ENCODE data around the gene HCRT. TPM values are rescaled to one million over a fixed set of nuclear protein-coding genes. Genes with fewer than 3 reads are reported as not detected.

HCRT gene
- total RNA-seq, 1 donor from 2014 or later = not detected

DNA sequence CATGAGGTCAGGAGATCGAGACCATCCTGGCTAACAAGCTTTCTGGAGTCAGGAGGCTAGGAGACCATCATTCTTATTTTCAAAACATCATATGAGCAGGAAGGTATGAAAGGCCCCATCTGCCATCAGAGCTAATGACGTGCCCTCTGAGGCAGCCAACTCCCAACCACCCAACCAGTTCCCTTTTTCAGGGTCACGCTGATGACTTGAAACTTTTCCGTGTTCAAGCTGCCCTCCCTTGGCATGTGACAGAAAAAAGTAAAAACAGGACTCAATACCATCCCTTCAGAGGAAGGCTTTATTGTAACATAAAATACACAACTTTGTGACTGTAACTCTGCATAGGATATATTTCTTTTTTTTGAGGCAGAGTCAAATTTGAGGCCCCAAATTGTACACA, 13.6 kb upstream of the HCRT start:
- Histone ChIP-seq H3K4me2 (ENCODE audit: low read length) (no peak overlapping the region), H3K9ac (ENCODE audit: low read length) (no peak overlapping the region), H3K4me3 (ENCODE audit: insufficient read depth, low read depth, low read length) (no peak overlapping the region), H3K27me3 (ENCODE audit: insufficient read depth, low read length) (no peaks in the 10 kb centered on the region), H3K36me3 (ENCODE audit: insufficient read depth, low read length) (peaks cover 2% of the 10 kb centered on the region), H3K9me3 (ENCODE audit: insufficient read depth, low read depth, low read length) (no peaks in the 10 kb centered on the region), H4K20me1 (ENCODE audit: insufficient read depth, low read length) (peaks cover 12% of the 10 kb centered on the region), H3K4me1 (ENCODE audit: insufficient read depth, low read length) (no peaks in the 10 kb centered on the region), H2AFZ (ENCODE audit: low read depth, low read length) (no peak overlapping the region), H3K27ac (ENCODE audit: low read depth, low read length) (no peak overlapping the region), H3K79me2 (ENCODE audit: insufficient read depth, low read length) (no peaks in the 10 kb centered on the region)
- H3K27ac Mint-ChIP-seq (ENCODE audit: unreplicated experiment) = no peak overlapping the region
- TF ChIP-seq, protein P1, sequence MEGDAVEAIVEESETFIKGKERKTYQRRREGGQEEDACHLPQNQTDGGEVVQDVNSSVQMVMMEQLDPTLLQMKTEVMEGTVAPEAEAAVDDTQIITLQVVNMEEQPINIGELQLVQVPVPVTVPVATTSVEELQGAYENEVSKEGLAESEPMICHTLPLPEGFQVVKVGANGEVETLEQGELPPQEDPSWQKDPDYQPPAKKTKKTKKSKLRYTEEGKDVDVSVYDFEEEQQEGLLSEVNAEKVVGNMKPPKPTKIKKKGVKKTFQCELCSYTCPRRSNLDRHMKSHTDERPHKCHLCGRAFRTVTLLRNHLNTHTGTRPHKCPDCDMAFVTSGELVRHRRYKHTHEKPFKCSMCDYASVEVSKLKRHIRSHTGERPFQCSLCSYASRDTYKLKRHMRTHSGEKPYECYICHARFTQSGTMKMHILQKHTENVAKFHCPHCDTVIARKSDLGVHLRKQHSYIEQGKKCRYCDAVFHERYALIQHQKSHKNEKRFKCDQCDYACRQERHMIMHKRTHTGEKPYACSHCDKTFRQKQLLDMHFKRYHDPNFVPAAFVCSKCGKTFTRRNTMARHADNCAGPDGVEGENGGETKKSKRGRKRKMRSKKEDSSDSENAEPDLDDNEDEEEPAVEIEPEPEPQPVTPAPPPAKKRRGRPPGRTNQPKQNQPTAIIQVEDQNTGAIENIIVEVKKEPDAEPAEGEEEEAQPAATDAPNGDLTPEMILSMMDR (IDR thresholded peaks at IDR 0.05; ENCODE audit: insufficient read depth, low read depth, low read length) = no peak
- TF ChIP-seq EZH2 (IDR thresholded peaks at IDR 0.05; ENCODE audit: insufficient read depth, low read length) = no peak
- no peaks in the 10 kb centered on the region for H3K4me1 Mint-ChIP-seq (ENCODE audit: low read depth, unreplicated experiment)
- FAIRE-seq (no peak), DNase-seq (ENCODE audit: low read depth) (no peak)
- no peaks in the 10 kb centered on the region for H3K9me3 Mint-ChIP-seq (ENCODE audit: unreplicated experiment)
- H3K36me3 Mint-ChIP-seq (ENCODE audit: low read depth, unreplicated experiment) = peaks cover 14% of the 10 kb centered on the region
- H3K27me3 Mint-ChIP-seq (ENCODE audit: low read depth, unreplicated experiment) = no peaks in the 10 kb centered on the region
- no peak overlapping the region for H3K4me3 Mint-ChIP-seq (ENCODE audit: unreplicated experiment)

DNA sequence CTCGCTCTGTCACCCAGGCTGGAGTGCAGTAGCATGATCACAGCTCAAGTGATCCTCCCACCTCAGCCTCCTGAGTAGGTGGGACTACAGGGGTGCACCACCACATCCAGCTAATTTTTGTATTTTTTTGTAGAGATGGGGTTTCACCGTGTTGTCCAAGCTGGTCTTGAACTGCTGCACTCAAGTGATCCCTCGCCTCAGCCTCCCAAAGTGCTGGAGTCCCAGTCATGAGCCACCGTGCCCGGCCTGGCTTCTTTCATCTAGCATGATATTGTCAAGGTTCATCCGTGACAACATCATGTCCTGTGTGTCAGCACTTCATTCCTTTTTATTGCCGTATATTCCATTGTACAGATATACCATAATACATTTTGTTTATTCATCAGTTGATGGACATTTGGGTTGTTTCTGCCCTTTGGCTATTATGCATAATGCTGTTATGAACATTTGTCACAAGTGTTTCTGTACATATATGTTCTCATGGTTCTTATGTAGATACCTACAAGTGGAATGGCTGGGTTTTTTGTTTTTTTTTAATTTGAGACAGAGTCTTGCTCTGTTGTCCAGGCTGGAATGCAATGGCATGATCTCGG, 12.4 kb upstream of the HCRT start:
- Mint-ChIP-seq H3K4me1 (ENCODE audit: low read depth, unreplicated experiment) (no peaks in the 10 kb centered on the region), H3K4me3 (ENCODE audit: unreplicated experiment) (no peak overlapping the region), H3K9me3 (ENCODE audit: unreplicated experiment) (no peaks in the 10 kb centered on the region), H3K27me3 (ENCODE audit: low read depth, unreplicated experiment) (no peaks in the 10 kb centered on the region), H3K36me3 (ENCODE audit: low read depth, unreplicated experiment) (peaks cover 9% of the 10 kb centered on the region), H3K27ac (ENCODE audit: unreplicated experiment) (no peak overlapping the region)
- Histone ChIP-seq H3K4me3 (ENCODE audit: insufficient read depth, low read depth, low read length) (no peak overlapping the region), H2AFZ (ENCODE audit: low read depth, low read length) (no peak overlapping the region), H3K27ac (ENCODE audit: low read depth, low read length) (no peak overlapping the region), H3K4me2 (ENCODE audit: low read length) (no peak overlapping the region), H3K27me3 (ENCODE audit: insufficient read depth, low read length) (no peaks in the 10 kb centered on the region), H3K4me1 (ENCODE audit: insufficient read depth, low read length) (no peaks in the 10 kb centered on the region), H4K20me1 (ENCODE audit: insufficient read depth, low read length) (peaks cover 11% of the 10 kb centered on the region), H3K9ac (ENCODE audit: low read length) (no peak overlapping the region), H3K79me2 (ENCODE audit: insufficient read depth, low read length) (no peaks in the 10 kb centered on the region), H3K9me3 (ENCODE audit: insufficient read depth, low read depth, low read length) (no peaks in the 10 kb centered on the region), H3K36me3 (ENCODE audit: insufficient read depth, low read length) (no peaks in the 10 kb centered on the region)
- no peak for FAIRE-seq
- TF ChIP-seq EZH2 (IDR thresholded peaks at IDR 0.05; ENCODE audit: insufficient read depth, low read length) = no peak
- TF ChIP-seq, protein P1 (IDR thresholded peaks at IDR 0.05; ENCODE audit: insufficient read depth, low read depth, low read length) = no peak
- DNase-seq (ENCODE audit: low read depth) = no peak
